HepG2 (cell line): Measurements from ENCODE around the gene PYGL. TPM values are rescaled to one million over a fixed set of nuclear protein-coding genes. Genes with fewer than 3 reads are reported as not detected.

ENCODE experiments used
- FOXK1 ChIP-seq: sonication (generic); formaldehyde crosslinking; IDR thresholded peaks from 2 replicates; pipeline ENCODE4 v1.4.0; 2020; ENCODE audit warnings: low read depth, missing genetic modification reagents, borderline replicate concordance
- FOXP1 ChIP-seq, 2 experiments: fragments of 450-650 bp in 1 of 2; IDR thresholded peaks; 2 replicates each; pipeline ENCODE4 v1.6.1; 2017 to 2018; ENCODE audit warnings: antibody characterized with exemption in 1 of 2
- HNF4G ChIP-seq, 2 experiments: sonication (generic) in 1 of 2; formaldehyde crosslinking in 1 of 2; IDR thresholded peaks; 2 replicates each; pipeline versions ENCODE4 v1.4.0 to v1.6.1; 2011 to 2020; ENCODE audit warnings: borderline replicate concordance in 2 of 2, low read depth in 2 of 2, mild to moderate bottlenecking in 2 of 2, low read length in 1 of 2, missing genetic modification reagents in 1 of 2, moderate library complexity in 1 of 2
- MAFF ChIP-seq: IDR thresholded peaks from 2 replicates; pipeline ENCODE4 v1.6.1; 2011; ENCODE audit warnings: low read depth, low read length, improper control_type of control experiment
- MAFK ChIP-seq, 2 experiments: IDR thresholded peaks in 1 of 2; conservative IDR thresholded peaks in 1 of 2; 2 replicates each; pipeline ENCODE4 v1.6.1; 2011; ENCODE audit warnings: improper control_type of control experiment in 2 of 2, low read length in 2 of 2
- TFAP4 ChIP-seq: sonication (generic); IDR thresholded peaks from 2 replicates; pipeline ENCODE4 v1.6.1; 2016; ENCODE audit warnings: low read depth, borderline replicate concordance
- ZNF609 ChIP-seq: sonication (generic); formaldehyde crosslinking; IDR thresholded peaks from 2 replicates; pipeline ENCODE4 v1.4.0; 2020; ENCODE audit warnings: mild to moderate bottlenecking, missing genetic modification reagents, borderline replicate concordance
- polyA plus RNA-seq, 8 experiments: library from polyadenylated mRNA; depleted of rRNA in 3 of 8; stranded (reverse) in 7 of 8; unstranded in 1 of 8; fragments of >200 nt; fragmentation: Illumina TruSeq in 4 of 8; extraction: Trizol in 4 of 8; gene quantifications; 2 replicates each; pipeline versions ENCODE4 v1.2.1 to v1.2.3, GENCODE V29; 2011 to 2016; ENCODE audit warnings: low read depth in 4 of 8, missing spikeins in 1 of 8, mixed read lengths in 1 of 8; ENCODE audit not compliant: insufficient read depth in 1 of 8
- total RNA-seq, 5 experiments: library from RNA; depleted of rRNA; stranded (reverse); fragments of >200 nt; fragmentation: Illumina TruSeq; extraction: Trizol; gene quantifications; 2 replicates each; pipeline ENCODE4 v1.2.3, GENCODE V29; 2016; ENCODE audit warnings: low read depth in 1 of 5
- TF ChIP-seq, protein P1 (sequence below): sonication (generic); formaldehyde crosslinking; IDR thresholded peaks from 2 replicates; pipeline ENCODE4 v1.5.0; 2020; ENCODE audit warnings: mild to moderate bottlenecking, low read depth, missing genetic modification reagents, borderline replicate concordance
- TF ChIP-seq, protein P2 (sequence below): sonication (generic); formaldehyde crosslinking; IDR thresholded peaks from 2 replicates; pipeline ENCODE4 v1.5.1; 2020; ENCODE audit warnings: mild to moderate bottlenecking, missing genetic modification reagents, moderate library complexity
- TF ChIP-seq, protein P3 (sequence below): sonication (generic); formaldehyde crosslinking; IDR thresholded peaks from 2 replicates; pipeline ENCODE4 v1.4.0; 2020; ENCODE audit warnings: missing genetic modification reagents
- TF ChIP-seq, protein P4 (sequence below): sonication (generic); formaldehyde crosslinking; IDR thresholded peaks from 2 replicates; pipeline ENCODE4 v1.5.1; 2020; ENCODE audit warnings: mild to moderate bottlenecking, missing genetic modification reagents, borderline replicate concordance

PYGL gene
- total and polyA plus RNA-seq, 2 of the 13 experiments (the other 11 are each of a cell fraction or from before 2014, with no cell fraction given), result 98.4 to 110 TPM

GRCh38 chr14:50875359-50876070, 68.8 kb downstream of the PYGL start (continued):
- TF ChIP-seq HNF4G (IDR thresholded peaks at IDR 0.05; ENCODE audit: borderline replicate concordance, low read depth, low read length), result peak; percentile 97
- TF ChIP-seq HNF4G (CRISPR knock-in tag; IDR thresholded peaks at IDR 0.05; ENCODE audit: borderline replicate concordance, low read depth), result peak; percentile 85
- TF ChIP-seq, protein P1, sequence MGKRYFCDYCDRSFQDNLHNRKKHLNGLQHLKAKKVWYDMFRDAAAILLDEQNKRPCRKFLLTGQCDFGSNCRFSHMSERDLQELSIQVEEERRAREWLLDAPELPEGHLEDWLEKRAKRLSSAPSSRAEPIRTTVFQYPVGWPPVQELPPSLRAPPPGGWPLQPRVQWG (CRISPR knock-in tag), result no peak
- no peak; the same call in 1 of the 2 replicates for TF ChIP-seq ZNF609
- TF ChIP-seq, protein P2, sequence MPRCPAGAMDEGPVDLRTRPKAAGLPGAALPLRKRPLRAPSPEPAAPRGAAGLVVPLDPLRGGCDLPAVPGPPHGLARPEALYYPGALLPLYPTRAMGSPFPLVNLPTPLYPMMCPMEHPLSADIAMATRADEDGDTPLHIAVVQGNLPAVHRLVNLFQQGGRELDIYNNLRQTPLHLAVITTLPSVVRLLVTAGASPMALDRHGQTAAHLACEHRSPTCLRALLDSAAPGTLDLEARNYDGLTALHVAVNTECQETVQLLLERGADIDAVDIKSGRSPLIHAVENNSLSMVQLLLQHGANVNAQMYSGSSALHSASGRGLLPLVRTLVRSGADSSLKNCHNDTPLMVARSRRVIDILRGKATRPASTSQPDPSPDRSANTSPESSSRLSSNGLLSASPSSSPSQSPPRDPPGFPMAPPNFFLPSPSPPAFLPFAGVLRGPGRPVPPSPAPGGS (CRISPR knock-in tag), result 0 out of 2 replicates have a peak, but pooled peaks have one; percentile 16
- TF ChIP-seq, protein P3, sequence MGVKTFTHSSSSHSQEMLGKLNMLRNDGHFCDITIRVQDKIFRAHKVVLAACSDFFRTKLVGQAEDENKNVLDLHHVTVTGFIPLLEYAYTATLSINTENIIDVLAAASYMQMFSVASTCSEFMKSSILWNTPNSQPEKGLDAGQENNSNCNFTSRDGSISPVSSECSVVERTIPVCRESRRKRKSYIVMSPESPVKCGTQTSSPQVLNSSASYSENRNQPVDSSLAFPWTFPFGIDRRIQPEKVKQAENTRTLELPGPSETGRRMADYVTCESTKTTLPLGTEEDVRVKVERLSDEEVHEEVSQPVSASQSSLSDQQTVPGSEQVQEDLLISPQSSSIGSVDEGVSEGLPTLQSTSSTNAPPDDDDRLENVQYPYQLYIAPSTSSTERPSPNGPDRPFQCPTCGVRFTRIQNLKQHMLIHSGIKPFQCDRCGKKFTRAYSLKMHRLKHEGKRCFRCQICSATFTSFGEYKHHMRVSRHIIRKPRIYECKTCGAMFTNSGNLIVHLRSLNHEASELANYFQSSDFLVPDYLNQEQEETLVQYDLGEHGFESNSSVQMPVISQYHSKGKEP, result no peak
- TF ChIP-seq FOXK1, result peak; percentile 55; the same call in 1 of the 2 replicates
- TF ChIP-seq FOXP1 (IDR thresholded peaks at IDR 0.05), result no peak
- TF ChIP-seq FOXP1 (CRISPR knock-in tag; IDR thresholded peaks at IDR 0.05), result peak; percentile 65
- peak; percentile 93 for TF ChIP-seq TFAP4
- peak; percentile 49; the same call in 1 of the 2 replicates for TF ChIP-seq MAFF
- TF ChIP-seq MAFK (conservative IDR thresholded peaks at IDR 0.05 in 1 of 2, IDR thresholded peaks at IDR 0.05 in 1 of 2; ENCODE audit: low read length in 2 of 2), result peak in 1 of 2 experiments; percentile 31; a peak in 1 of 4 replicates
- TF ChIP-seq, protein P4, sequence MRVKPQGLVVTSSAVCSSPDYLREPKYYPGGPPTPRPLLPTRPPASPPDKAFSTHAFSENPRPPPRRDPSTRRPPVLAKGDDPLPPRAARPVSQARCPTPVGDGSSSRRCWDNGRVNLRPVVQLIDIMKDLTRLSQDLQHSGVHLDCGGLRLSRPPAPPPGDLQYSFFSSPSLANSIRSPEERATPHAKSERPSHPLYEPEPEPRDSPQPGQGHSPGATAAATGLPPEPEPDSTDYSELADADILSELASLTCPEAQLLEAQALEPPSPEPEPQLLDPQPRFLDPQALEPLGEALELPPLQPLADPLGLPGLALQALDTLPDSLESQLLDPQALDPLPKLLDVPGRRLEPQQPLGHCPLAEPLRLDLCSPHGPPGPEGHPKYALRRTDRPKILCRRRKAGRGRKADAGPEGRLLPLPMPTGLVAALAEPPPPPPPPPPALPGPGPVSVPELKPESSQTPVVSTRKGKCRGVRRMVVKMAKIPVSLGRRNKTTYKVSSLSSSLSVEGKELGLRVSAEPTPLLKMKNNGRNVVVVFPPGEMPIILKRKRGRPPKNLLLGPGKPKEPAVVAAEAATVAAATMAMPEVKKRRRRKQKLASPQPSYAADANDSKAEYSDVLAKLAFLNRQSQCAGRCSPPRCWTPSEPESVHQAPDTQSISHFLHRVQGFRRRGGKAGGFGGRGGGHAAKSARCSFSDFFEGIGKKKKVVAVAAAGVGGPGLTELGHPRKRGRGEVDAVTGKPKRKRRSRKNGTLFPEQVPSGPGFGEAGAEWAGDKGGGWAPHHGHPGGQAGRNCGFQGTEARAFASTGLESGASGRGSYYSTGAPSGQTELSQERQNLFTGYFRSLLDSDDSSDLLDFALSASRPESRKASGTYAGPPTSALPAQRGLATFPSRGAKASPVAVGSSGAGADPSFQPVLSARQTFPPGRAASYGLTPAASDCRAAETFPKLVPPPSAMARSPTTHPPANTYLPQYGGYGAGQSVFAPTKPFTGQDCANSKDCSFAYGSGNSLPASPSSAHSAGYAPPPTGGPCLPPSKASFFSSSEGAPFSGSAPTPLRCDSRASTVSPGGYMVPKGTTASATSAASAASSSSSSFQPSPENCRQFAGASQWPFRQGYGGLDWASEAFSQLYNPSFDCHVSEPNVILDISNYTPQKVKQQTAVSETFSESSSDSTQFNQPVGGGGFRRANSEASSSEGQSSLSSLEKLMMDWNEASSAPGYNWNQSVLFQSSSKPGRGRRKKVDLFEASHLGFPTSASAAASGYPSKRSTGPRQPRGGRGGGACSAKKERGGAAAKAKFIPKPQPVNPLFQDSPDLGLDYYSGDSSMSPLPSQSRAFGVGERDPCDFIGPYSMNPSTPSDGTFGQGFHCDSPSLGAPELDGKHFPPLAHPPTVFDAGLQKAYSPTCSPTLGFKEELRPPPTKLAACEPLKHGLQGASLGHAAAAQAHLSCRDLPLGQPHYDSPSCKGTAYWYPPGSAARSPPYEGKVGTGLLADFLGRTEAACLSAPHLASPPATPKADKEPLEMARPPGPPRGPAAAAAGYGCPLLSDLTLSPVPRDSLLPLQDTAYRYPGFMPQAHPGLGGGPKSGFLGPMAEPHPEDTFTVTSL (CRISPR knock-in tag), result 0 out of 2 replicates have a peak, but pooled peaks have one; percentile 9
